Trophoblast cell (in vitro differentiated cells and primary cell): ENCODE results near the gene USP32.

ENCODE experiments used
- DNase-seq, 2 donors: peaks; one replicate each; pipeline ENCODE4 v3.0.0-alpha.2; 2016
- H2AFZ ChIP-seq: 2 replicates; pipeline ENCODE4 v1.6.1; 2013; ENCODE audit warnings: low read length, moderate library complexity, mild to moderate bottlenecking; ENCODE audit not compliant: insufficient read depth, poor library complexity
- H2AK5ac ChIP-seq: 2 replicates; pipeline ENCODE4 v1.6.1; 2013; ENCODE audit warnings: mild to moderate bottlenecking, low read length
- H2BK120ac ChIP-seq: 2 replicates; pipeline ENCODE4 v1.6.1; 2013; ENCODE audit warnings: low read length, mild to moderate bottlenecking, moderate library complexity; ENCODE audit not compliant: insufficient read depth, poor library complexity
- H2BK12ac ChIP-seq: 2 replicates; pipeline ENCODE4 v1.6.1; 2013; ENCODE audit warnings: mild to moderate bottlenecking, low read length, moderate library complexity
- H2BK5ac ChIP-seq: 2 replicates; pipeline ENCODE4 v1.6.1; 2013; ENCODE audit warnings: low read length, low read depth, moderate library complexity, mild to moderate bottlenecking; ENCODE audit not compliant: poor library complexity
- H3K14ac ChIP-seq: 2 replicates; pipeline ENCODE4 v1.6.1; 2013; ENCODE audit warnings: mild to moderate bottlenecking, low read length
- H3K18ac ChIP-seq: 2 replicates; pipeline ENCODE4 v1.6.1; 2013; ENCODE audit warnings: mild to moderate bottlenecking, low read length
- H3K23ac ChIP-seq: 2 replicates; pipeline ENCODE4 v1.6.1; 2013; ENCODE audit warnings: low read length
- H3K27ac ChIP-seq: 2 replicates; pipeline ENCODE4 v1.5.1; 2013; ENCODE audit warnings: low read depth, mild to moderate bottlenecking, inconsistent platforms, low read length, moderate library complexity
- H3K27me3 ChIP-seq: 2 replicates; pipeline ENCODE4 v1.6.1; 2013; ENCODE audit warnings: inconsistent platforms, mild to moderate bottlenecking, low read length, moderate library complexity; ENCODE audit not compliant: insufficient read depth
- H3K36me3 ChIP-seq, 2 experiments: 1 replicate in 1 of 2; 2 replicates in 1 of 2; pipeline ENCODE4 v1.6.1; 2013; ENCODE audit warnings: low read length in 2 of 2, mild to moderate bottlenecking in 2 of 2, moderate library complexity in 1 of 2; ENCODE audit not compliant: insufficient read depth in 2 of 2, control insufficient read depth in 1 of 2
- H3K4ac ChIP-seq: 2 replicates; pipeline ENCODE4 v1.6.1; 2013; ENCODE audit warnings: low read depth, mild to moderate bottlenecking, low read length, moderate library complexity
- H3K4me1 ChIP-seq, 2 experiments: 1 replicate in 1 of 2; 2 replicates in 1 of 2; pipeline ENCODE4 v1.6.1; 2013; ENCODE audit warnings: low read length in 2 of 2, mild to moderate bottlenecking in 2 of 2, moderate library complexity in 1 of 2; ENCODE audit not compliant: insufficient read depth in 2 of 2, control insufficient read depth in 1 of 2
- H3K4me2 ChIP-seq: 2 replicates; pipeline ENCODE4 v1.6.1; 2013; ENCODE audit warnings: inconsistent platforms, mild to moderate bottlenecking, low read length, moderate library complexity
- H3K4me3 ChIP-seq: 2 replicates; pipeline ENCODE4 v1.5.1; 2013; ENCODE audit warnings: mild to moderate bottlenecking, low read depth, low read length, inconsistent platforms
- H3K79me1 ChIP-seq: one replicate; pipeline ENCODE4 v1.6.1; 2013; ENCODE audit warnings: low read length
- H3K79me2 ChIP-seq: 2 replicates; pipeline ENCODE4 v1.6.1; 2013; ENCODE audit warnings: low read length, mild to moderate bottlenecking; ENCODE audit not compliant: control insufficient read depth, insufficient read depth, poor library complexity
- H3K9ac ChIP-seq: 2 replicates; pipeline ENCODE4 v1.6.1; 2013; ENCODE audit warnings: mild to moderate bottlenecking, low read length
- H3K9me3 ChIP-seq: 2 replicates; pipeline ENCODE4 v1.6.1; 2013; ENCODE audit warnings: low read depth, mild to moderate bottlenecking, control low read depth, inconsistent platforms, low read length; ENCODE audit not compliant: insufficient read depth
- H4K12ac ChIP-seq: 2 replicates; pipeline ENCODE4 v1.6.1; 2013; ENCODE audit warnings: low read depth, mild to moderate bottlenecking, low read length, moderate library complexity
- H4K8ac ChIP-seq: 2 replicates; pipeline ENCODE4 v1.6.1; 2013; ENCODE audit warnings: low read depth, mild to moderate bottlenecking, low read length, moderate library complexity
- H4K91ac ChIP-seq: one replicate; pipeline ENCODE4 v1.6.1; 2013; ENCODE audit warnings: low read depth, mild to moderate bottlenecking, low read length, moderate library complexity
- WGBS: extraction: QIAGEN DNeasy Blood & Tissue Kit; methylation state at CpG from one replicate; pipeline ENCODE4 v1.1.7; 2013; ENCODE audit warnings: missing lambda C conversion rate; ENCODE audit not compliant: insufficient read length, insufficient coverage; ENCODE audit errors: extremely low coverage; 5-methylcytosine and 5-hydroxymethylcytosine counted together

The USP32 gene

GRCh38 chr17:60135951-60136666 lies 255.8 kb downstream of the USP32 start:
- H3K4me3 ChIP-seq = peak overlapping the region; percentile 52
- H2AK5ac ChIP-seq = no peak overlapping the region
- peaks cover 28% of the 10 kb centered on the region for H3K27me3 ChIP-seq
- H3K27ac ChIP-seq = no peak overlapping the region
- no peak overlapping the region for H2BK12ac ChIP-seq
- H3K18ac ChIP-seq = no peak overlapping the region
- no CpG with 5 or more reads among the region's 13 CpGs for whole genome bisulfite sequencing
- no peak overlapping the region for H2BK120ac ChIP-seq
- H3K4me2 ChIP-seq = peak overlapping the region; percentile 86
- no peak overlapping the region for H4K8ac ChIP-seq
- no peaks in the 10 kb centered on the region for H3K36me3 ChIP-seq
- H3K23ac ChIP-seq = no peak overlapping the region
- peaks cover 7% of the 10 kb centered on the region for H3K9me3 ChIP-seq
- H3K79me2 ChIP-seq = peaks cover 1% of the 10 kb centered on the region
- no peak overlapping the region for H4K12ac ChIP-seq
- H2BK5ac ChIP-seq = no peak overlapping the region
- no peak overlapping the region for H2AFZ ChIP-seq
- no peak for DNase-seq
- H4K91ac ChIP-seq = no peak overlapping the region
- H3K9ac ChIP-seq = no peak overlapping the region
- H3K79me1 ChIP-seq = peaks cover 2% of the 10 kb centered on the region
- H3K14ac ChIP-seq = no peak overlapping the region
- no peak overlapping the region for H3K4ac ChIP-seq
- H3K4me1 ChIP-seq = peaks cover 11 to 18% of the 10 kb centered on the region in 2 experiments

GRCh38 chr17:60135151-60135950 lies 256.6 kb downstream of the USP32 start:
- H2AK5ac ChIP-seq = no peak overlapping the region
- peaks cover 5% of the 10 kb centered on the region for H3K9me3 ChIP-seq
- peak overlapping the region; percentile 68 for H4K12ac ChIP-seq
- H3K18ac ChIP-seq = no peak overlapping the region
- H4K8ac ChIP-seq = peak overlapping the region; percentile 78
- peaks cover 2% of the 10 kb centered on the region for H3K79me1 ChIP-seq
- H3K4me1 ChIP-seq = peaks cover 9 to 15% of the 10 kb centered on the region in 2 experiments
- H4K91ac ChIP-seq = no peak overlapping the region
- H3K9ac ChIP-seq = peak overlapping the region; percentile 65
- H3K23ac ChIP-seq = no peak overlapping the region
- peaks cover 21% of the 10 kb centered on the region for H3K27me3 ChIP-seq
- no peak overlapping the region for H3K27ac ChIP-seq
- H3K36me3 ChIP-seq = no peaks in the 10 kb centered on the region
- peak overlapping the region; percentile 86 for H3K4me2 ChIP-seq
- peak overlapping the region; percentile 44 for H3K14ac ChIP-seq
- H2BK5ac ChIP-seq = no peak overlapping the region
- H2AFZ ChIP-seq = peak overlapping the region; percentile 82
- H3K4me3 ChIP-seq = peak overlapping the region; percentile 87
- H3K79me2 ChIP-seq = peaks cover 1% of the 10 kb centered on the region
- WGBS = no CpG with 5 or more reads among the region's 54 CpGs
- H2BK12ac ChIP-seq = no peak overlapping the region
- DNase-seq = peak; percentile 87 to 92
- no peak overlapping the region for H2BK120ac ChIP-seq
- H3K4ac ChIP-seq = no peak overlapping the region

DNA sequence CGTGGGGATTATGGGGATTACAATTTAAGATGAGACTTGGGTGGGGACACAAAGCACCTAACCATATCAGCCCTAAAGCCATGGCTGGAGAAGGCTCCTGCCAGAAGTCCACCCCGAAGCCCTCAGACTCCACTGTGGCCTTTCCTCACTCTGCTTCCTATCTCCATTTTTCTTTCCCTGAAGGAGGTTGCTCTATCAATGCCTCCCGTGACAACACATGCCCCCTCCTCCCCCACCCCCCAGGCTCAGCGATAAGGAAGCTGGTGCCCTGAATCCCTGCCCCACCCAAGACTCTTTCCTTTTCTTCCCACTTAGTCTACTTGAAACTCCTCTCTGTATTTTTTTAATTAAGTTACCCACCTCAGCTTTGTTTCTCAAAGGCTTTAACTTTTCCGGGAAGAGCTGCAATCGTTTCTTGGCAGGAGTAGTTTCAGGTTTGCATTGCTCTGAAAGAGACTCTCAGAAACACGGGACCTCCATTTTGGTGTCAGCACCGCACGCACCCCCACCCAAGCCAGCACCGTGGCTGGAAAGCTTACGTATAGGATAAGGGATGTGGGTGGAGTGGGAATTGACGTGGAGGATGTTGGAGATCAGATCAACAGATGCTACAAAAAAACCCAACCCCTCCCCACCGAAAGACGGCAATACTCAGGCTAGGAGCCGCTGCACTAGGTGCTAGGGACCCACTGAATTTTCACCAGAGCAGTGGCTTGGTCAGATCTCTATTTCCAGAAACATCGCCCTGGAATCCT lies 257.4 kb downstream of the USP32 start:
- Histone ChIP-seq H3K4me3 (peak overlapping the region; percentile 87), H3K36me3 (no peaks in the 10 kb centered on the region), H3K18ac (no peak overlapping the region), H3K27ac (no peak overlapping the region), H4K12ac (no peak overlapping the region), H2AK5ac (no peak overlapping the region), H3K23ac (no peak overlapping the region), H2AFZ (peak overlapping the region; percentile 82), H2BK120ac (no peak overlapping the region), H3K14ac (no peak overlapping the region), H2BK12ac (no peak overlapping the region), H3K9ac (no peak overlapping the region), H2BK5ac (no peak overlapping the region), H3K79me1 (peaks cover 2% of the 10 kb centered on the region), H4K8ac (no peak overlapping the region), H4K91ac (no peak overlapping the region), H3K9me3 (no peaks in the 10 kb centered on the region), H3K4me2 (peak overlapping the region; percentile 86), H3K27me3 (peaks cover 14% of the 10 kb centered on the region), H3K79me2 (peaks cover 1% of the 10 kb centered on the region), H3K4ac (no peak overlapping the region), H3K4me1 (peaks cover 5 to 10% of the 10 kb centered on the region in 2 experiments)
- no peak for DNase-seq
- WGBS = no CpG with 5 or more reads among the region's 16 CpGs

- no peak overlapping the region for H4K12ac ChIP-seq
- H2BK12ac ChIP-seq = no peak overlapping the region
- H3K4ac ChIP-seq = no peak overlapping the region
- H4K91ac ChIP-seq = no peak overlapping the region
- no peak overlapping the region for H3K4me3 ChIP-seq
- H3K9ac ChIP-seq = no peak overlapping the region
- H3K18ac ChIP-seq = no peak overlapping the region
- no peak overlapping the region for H2AK5ac ChIP-seq
- no peak overlapping the region for H3K23ac ChIP-seq
- H2AFZ ChIP-seq = no peak overlapping the region
- no peak overlapping the region for H2BK120ac ChIP-seq
- H3K79me1 ChIP-seq = peaks cover 2% of the 10 kb centered on the region
- WGBS = no CpG with 5 or more reads among the region's 3 CpGs
- H2BK5ac ChIP-seq = no peak overlapping the region
- no peak overlapping the region for H4K8ac ChIP-seq
- H3K27me3 ChIP-seq = no peaks in the 10 kb centered on the region
- no peaks in the 10 kb centered on the region for H3K36me3 ChIP-seq
- no peaks in the 10 kb centered on the region for H3K9me3 ChIP-seq
- H3K27ac ChIP-seq = no peak overlapping the region
- no peak overlapping the region for H3K14ac ChIP-seq
- H3K4me1 ChIP-seq = peaks cover 5% of the 10 kb centered on the region in 2 experiments
- no peak for DNase-seq
- H3K79me2 ChIP-seq = peaks cover 1% of the 10 kb centered on the region
- H3K4me2 ChIP-seq = no peak overlapping the region
Observed at GRCh38 chr17:60130466-60130865, 261.5 kb downstream of the USP32 start.
